Stimulated activated CD8-positive, alpha-beta memory T cell treated with anti-CD3 and anti-CD28 coated beads, Interleukin-2, amount 100 ng/mL, for 1 hour (primary cell): ENCODE measurements around the gene GASK1B.

Experiments
- DNase-seq, 2 donors: peaks; one replicate each; pipeline ENCODE4 v3.0.0-alpha.2; 2020; ENCODE audit warnings: low read depth in 2 of 2

GASK1B gene

GRCh38 chr4:158172261-158173258 lies at the start of gene GASK1B:
GASK1B (minus strand) TSS chr4:158173025; CDS start chr4:158171375, 1,650 bp downstream.
- no peak for DNase-seq

GRCh38 chr4:158219623-158220022 lies 46.8 kb upstream of the GASK1B start:
- no peak for DNase-seq

GRCh38 chr4:158217763-158218162 lies 44.9 kb upstream of the GASK1B start:
- no peak for DNase-seq

- DNase-seq = no peak
Measured at GRCh38 chr4:158214856-158215255, 42.0 kb upstream of the GASK1B start.

GRCh38 chr4:158213466-158213865 lies 40.6 kb upstream of the GASK1B start:
- DNase-seq = no peak

GRCh38 chr4:158211222-158211621 lies 38.4 kb upstream of the GASK1B start:
- no peak for DNase-seq

GRCh38 chr4:158209825-158210807 lies 37.3 kb upstream of the GASK1B start, which contains the start of gene TMEM144:
TMEM144 (plus strand) TSS chr4:158210486; CDS start chr4:158212668, 2,182 bp downstream.
- no peak for DNase-seq

GRCh38 chr4:158208963-158209640 lies 36.3 kb upstream of the GASK1B start:
- no peak for DNase-seq

- DNase-seq = no peak
Measured at GRCh38 chr4:158203929-158204328, 31.1 kb upstream of the GASK1B start.

- no peak for DNase-seq
Measured at GRCh38 chr4:158203436-158203835, 30.6 kb upstream of the GASK1B start.

GRCh38 chr4:158202481-158202880 lies 29.7 kb upstream of the GASK1B start:
- no peak for DNase-seq

GRCh38 chr4:158201876-158202275 lies 29.1 kb upstream of the GASK1B start:
- DNase-seq = no peak

GRCh38 chr4:158201322-158201721 lies 28.5 kb upstream of the GASK1B start:
- no peak for DNase-seq

- no peak for DNase-seq
Measured at GRCh38 chr4:158200214-158200613, 27.4 kb upstream of the GASK1B start.

GRCh38 chr4:158197194-158197776 lies 24.5 kb upstream of the GASK1B start:
- DNase-seq = no peak

GRCh38 chr4:158195297-158195696 lies 22.5 kb upstream of the GASK1B start:
- DNase-seq = no peak

GRCh38 chr4:158193171-158193749 lies 20.4 kb upstream of the GASK1B start:
- DNase-seq = no peak

GRCh38 chr4:158192439-158193158 lies 19.8 kb upstream of the GASK1B start:
- DNase-seq = no peak

- DNase-seq = no peak
Measured at GRCh38 chr4:158190718-158191117, 17.9 kb upstream of the GASK1B start.

GRCh38 chr4:158189422-158189821 lies 16.6 kb upstream of the GASK1B start:
- DNase-seq = no peak
